ENCODE data around the gene TRAF3IP1.
A peak's percentile ranks its signal among the peaks of the same experiment; 100 is the strongest.
"Not testable (repeated sequence)": the region's sequence is repeated elsewhere in the genome, so short reads cannot be mapped to it uniquely, and the experiment has no call there.

Gene TRAF3IP1

GRCh38 chr2:238310721-238311120 is 9.6 kb upstream of the TRAF3IP1 start:
- not testable (repeated sequence) for DNase-seq

DNA sequence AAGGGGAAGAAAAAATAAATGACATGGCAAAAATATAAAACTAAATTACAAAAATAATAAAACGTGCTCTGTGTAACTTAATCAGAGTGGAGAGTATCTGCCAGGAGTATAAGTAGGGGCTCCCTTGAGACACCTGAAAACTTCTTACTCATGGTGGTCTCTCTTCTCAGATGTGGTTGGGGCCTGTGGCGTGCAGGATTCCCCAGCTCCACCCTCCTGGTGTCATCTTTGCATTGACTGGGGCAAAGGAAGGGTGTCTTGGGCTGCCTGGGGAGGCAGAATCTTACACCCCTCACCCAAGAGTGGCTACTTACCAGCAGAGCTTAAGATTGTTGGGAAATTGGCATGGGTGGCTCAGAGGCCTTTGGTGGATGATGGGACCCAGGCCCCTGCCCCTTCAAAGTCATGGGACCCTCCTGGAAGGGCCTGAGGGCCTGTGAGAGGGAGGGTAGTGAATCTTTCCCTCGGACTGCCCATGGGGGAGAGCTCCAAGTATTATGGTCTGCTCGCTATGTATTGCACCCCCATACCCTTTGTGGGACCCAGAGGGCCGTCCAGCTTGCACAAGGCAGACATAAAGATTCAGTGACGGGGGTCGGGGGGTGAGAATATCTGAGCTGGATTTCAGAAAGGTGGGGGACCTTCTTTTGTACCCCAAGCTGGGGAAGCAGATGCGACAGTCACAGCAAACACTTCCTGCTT is 6.9 kb upstream of the TRAF3IP1 start:
- no peak for DNase-seq

DNA sequence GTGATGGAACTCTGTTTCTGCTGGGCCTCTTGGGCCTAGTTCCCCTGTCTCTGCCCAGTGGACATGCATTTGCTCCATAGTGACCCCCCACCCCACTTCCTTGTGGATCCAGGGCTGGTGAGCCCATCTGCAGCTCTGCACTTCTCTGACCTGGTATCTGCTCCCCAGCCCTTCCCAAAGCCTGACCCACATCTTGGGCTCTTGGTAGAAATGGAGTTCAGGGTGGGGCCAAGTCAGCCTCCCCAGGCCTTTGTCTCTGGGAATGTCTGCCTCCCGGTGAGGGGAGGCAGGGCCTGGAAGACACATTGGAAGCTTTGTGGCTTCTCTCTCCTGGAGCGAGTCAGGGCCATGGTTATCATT is 6.3 kb upstream of the TRAF3IP1 start:
- no peak for DNase-seq

DNA sequence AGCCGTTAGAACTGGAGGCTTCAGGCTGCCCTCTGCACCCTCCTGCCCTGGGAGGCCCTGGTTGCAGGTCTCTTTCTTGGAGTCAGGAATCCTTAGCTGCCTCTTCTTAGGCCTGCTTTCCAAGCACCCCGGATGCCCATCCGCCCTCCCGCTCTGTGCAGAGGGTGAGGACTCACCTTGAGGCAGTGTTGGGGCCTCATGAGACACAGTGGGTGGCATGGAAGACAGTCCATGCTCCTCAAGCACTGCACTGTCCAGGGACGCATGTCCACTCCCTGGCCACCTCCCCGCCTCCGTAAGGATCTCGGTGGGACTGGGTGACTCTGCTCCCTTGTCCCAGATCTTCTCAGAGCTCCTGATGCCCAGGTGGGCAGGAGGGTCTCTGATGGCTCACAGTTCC is 5.7 kb upstream of the TRAF3IP1 start:
- DNase-seq, result no peak

GRCh38 chr2:238315031-238315595 is 5.2 kb upstream of the TRAF3IP1 start:
- DNase-seq, result no peak

GRCh38 chr2:238320648-238321281 is 447 bp downstream of the TRAF3IP1 start:
- no peak for DNase-seq

DNA sequence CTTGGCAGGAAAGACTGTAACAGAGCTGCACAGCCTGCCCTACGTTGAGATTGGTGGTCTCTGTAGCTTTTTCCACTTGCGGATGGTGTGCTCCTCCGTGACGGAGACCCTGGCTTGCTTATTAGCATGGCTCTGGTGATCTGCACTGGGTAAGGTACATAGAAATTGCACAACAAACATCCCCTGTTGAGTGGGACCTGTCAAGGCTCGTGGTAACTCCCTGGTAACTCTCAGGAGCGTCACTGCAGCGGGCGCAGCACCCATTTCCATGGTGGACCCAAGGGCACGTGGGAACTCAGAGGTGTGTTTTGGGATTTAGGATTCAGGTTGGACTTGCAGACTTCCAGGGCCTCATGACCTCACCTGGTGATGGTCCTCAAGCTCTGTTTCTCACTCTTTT is 1.1 kb downstream of the TRAF3IP1 start:
- DNase-seq, result no peak

- DNase-seq, result no peak
Measured at GRCh38 chr2:238322001-238322411, 1.7 kb downstream of the TRAF3IP1 start.

- not testable (repeated sequence) for DNase-seq
Measured at GRCh38 chr2:238324248-238324647, 3.9 kb downstream of the TRAF3IP1 start.

GRCh38 chr2:238325694-238326093 is 5.4 kb downstream of the TRAF3IP1 start:
- peak; percentile 22 for DNase-seq

- DNase-seq, result peak; percentile 29
Measured at GRCh38 chr2:238326801-238327365, 6.6 kb downstream of the TRAF3IP1 start.

- DNase-seq, result peak; percentile 7
Measured at GRCh38 chr2:238327751-238328150, 7.4 kb downstream of the TRAF3IP1 start.

DNA sequence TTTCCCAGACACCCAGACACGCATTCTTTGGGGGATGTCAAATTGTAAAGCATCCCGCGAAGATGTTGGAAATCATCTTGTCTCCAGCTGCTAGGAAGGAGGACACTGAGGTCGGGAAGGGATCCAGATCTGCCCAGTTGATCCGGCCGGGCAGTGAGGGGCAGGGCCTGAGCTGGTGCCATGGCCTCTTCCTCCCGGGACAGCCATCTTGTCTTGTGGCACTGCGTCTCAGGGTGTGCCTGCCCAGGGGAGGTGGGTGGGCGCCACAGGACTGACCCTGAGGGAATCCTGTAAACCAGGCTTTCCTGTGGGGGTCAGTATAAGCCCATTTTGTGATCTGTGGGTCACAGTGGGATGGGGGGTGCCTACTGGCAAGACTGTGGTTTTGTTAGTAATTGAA is 10.1 kb downstream of the TRAF3IP1 start:
- peak; percentile 40 for DNase-seq

- peak; percentile 17 for DNase-seq
Measured at GRCh38 chr2:238331916-238332315, 11.6 kb downstream of the TRAF3IP1 start.

GRCh38 chr2:238334885-238335284 is 14.6 kb downstream of the TRAF3IP1 start:
- no peak for DNase-seq

DNA sequence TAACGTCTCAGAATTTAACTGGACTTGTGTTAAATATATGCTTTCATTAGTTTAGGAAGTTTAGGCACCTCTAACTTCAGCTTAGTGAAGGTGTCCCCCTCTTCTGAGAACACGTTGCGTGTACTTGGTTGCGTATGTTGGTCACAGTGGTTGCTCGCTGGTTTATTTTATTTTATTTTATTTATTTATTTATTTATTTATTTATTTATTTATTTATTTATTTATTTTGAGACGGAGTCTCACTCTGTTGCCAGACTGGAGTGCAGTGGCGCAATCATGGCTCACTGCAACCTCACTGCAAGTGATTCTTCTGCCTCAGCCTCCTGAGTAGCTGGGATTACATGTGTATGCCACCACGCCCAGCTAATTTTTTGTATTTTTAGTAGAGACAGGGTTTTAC is 15.3 kb downstream of the TRAF3IP1 start:
- DNase-seq, result not testable (repeated sequence)

GRCh38 chr2:238336151-238336550 is 15.8 kb downstream of the TRAF3IP1 start:
- DNase-seq, result no peak

DNA sequence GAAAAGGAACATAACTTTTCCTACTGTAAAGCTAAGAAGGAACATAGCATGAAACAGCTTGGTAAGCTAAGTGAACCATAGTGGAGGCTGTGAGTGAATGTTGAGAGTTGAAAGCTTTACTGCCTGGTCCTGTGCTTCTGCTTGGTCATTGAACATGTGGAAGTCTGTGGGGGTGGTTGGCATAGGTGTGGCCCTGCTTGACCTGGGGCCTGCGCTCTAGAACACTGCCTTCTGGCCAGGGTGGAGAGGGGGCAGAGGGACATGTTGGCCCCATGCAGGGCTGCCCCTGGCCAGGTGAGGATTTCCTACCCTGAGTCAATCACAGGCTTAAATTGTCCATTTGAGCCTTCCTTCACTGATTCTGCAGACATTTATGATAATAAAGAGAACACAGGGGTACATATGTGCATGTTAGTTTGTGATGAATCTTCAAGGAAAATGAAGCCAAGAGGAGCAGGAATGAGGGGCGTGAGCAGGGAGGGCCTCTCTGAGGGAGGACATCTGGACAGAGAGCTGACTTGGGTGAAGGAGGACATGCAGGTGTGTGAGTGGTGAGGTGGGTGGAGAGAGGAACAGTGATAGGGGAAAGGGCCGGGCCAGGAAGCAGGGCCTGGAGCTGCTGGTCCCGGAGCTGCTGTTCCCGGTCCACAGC is 16.6 kb downstream of the TRAF3IP1 start:
- no peak for DNase-seq

GRCh38 chr2:238337846-238338245 is 17.5 kb downstream of the TRAF3IP1 start:
- DNase-seq, result no peak

GRCh38 chr2:238338710-238339394 is 18.5 kb downstream of the TRAF3IP1 start:
- no peak for DNase-seq

GRCh38 chr2:238339395-238339780 is 19.1 kb downstream of the TRAF3IP1 start:
- no peak for DNase-seq

GRCh38 chr2:238339814-238340213 is 19.5 kb downstream of the TRAF3IP1 start:
- no peak for DNase-seq

DNA sequence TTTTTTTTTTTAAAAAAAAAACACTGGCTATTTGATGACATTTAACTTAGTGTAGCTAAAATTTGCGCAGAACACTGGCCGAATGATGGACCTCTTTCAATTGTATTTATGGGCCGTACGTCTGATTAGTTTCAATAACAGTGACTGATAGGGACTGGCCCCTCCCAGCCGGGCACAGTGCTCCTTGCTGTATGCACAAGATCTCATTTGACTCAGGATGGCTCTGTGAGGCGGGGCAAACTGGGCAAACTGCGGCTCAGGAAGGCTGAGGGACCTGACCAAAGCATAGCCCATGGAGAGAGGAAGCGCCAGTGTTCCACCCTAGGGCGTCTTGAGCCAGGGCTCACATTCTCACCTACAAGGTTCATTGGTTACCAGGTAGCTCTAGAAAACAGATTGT is 21.2 kb downstream of the TRAF3IP1 start:
- no peak for DNase-seq
